HS-5 (cell line): ENCODE results near the gene EFCAB6.

Source experiments
- DNase-seq: peaks from one replicate; pipeline ENCODE4 v3.0.0-alpha.2; 2012; ENCODE audit warnings: low read depth

Gene EFCAB6

GRCh38 chr22:43848366-43849171 lies 36.5 kb upstream of the EFCAB6 start:
- no peak for DNase-seq

- DNase-seq: no peak
Measured at GRCh38 chr22:43847376-43848289, 35.5 kb upstream of the EFCAB6 start.

- no peak for DNase-seq
Measured at GRCh38 chr22:43846966-43847365, 34.9 kb upstream of the EFCAB6 start.

- no peak for DNase-seq
Measured at GRCh38 chr22:43845981-43846380, 33.9 kb upstream of the EFCAB6 start.

- no peak for DNase-seq
Measured at GRCh38 chr22:43844560-43845545, 32.7 kb upstream of the EFCAB6 start.

- no peak for DNase-seq
Measured at GRCh38 chr22:43843783-43844530, 31.9 kb upstream of the EFCAB6 start.

- DNase-seq: no peak
Measured at GRCh38 chr22:43841742-43842141, 29.6 kb upstream of the EFCAB6 start.

- no peak for DNase-seq
Measured at GRCh38 chr22:43840851-43841250, 28.7 kb upstream of the EFCAB6 start.

- DNase-seq: no peak
Measured at GRCh38 chr22:43840431-43840830, 28.3 kb upstream of the EFCAB6 start.

GRCh38 chr22:43839781-43840180 lies 27.7 kb upstream of the EFCAB6 start:
- no peak for DNase-seq

GRCh38 chr22:43838571-43839307 lies 26.6 kb upstream of the EFCAB6 start:
- DNase-seq: no peak

GRCh38 chr22:43838161-43838560 lies 26.1 kb upstream of the EFCAB6 start:
- DNase-seq: no peak

- DNase-seq: no peak
Measured at GRCh38 chr22:43837666-43838065, 25.6 kb upstream of the EFCAB6 start.

- no peak for DNase-seq
Measured at GRCh38 chr22:43835736-43836135, 23.6 kb upstream of the EFCAB6 start.

GRCh38 chr22:43835166-43835565 lies 23.1 kb upstream of the EFCAB6 start:
- no peak for DNase-seq

- no peak for DNase-seq
Measured at GRCh38 chr22:43833286-43834240, 21.5 kb upstream of the EFCAB6 start.

- DNase-seq: no peak
Measured at GRCh38 chr22:43832393-43833265, 20.5 kb upstream of the EFCAB6 start.
